ENCODE data around the gene PRPF18. TPM values are rescaled to one million over a fixed set of nuclear protein-coding genes. Genes with fewer than 3 reads are reported as not detected.

Gene PRPF18
- total RNA-seq, 1 donor from 2014 or later, result 22.9 TPM

DNA sequence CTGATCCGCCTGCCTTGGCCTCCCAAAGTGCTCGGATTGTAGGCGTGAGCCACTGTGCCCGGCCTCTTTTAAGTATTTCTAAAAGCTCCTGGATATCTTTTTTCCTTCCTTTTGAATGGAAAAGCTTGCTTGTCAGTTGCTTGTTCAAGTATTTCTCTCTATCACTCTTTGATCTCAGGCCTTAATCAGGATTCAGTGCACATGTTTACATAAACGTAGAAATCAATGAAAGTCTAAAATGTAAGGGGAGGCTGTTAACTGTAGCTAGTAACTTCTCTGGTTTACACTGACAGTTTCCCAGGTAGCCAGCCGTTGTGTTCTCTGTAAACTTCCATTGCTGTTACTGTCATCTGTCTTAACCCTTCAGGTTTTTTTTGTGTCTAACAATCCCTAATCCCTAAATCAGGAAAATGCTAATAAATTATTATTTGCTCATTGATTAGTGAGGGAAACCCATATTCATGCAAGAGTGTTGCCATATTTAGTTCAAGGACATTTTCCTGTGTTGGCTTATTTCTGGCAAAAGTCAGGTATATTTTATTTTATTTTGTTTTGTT lies 1.5 kb upstream of the PRPF18 start:
- peaks cover 7% of the 10 kb centered on the region for H3K36me3 Mint-ChIP-seq (ENCODE audit: low read depth)
- H3K9me3 Mint-ChIP-seq, result no peaks in the 10 kb centered on the region
- DNase-seq (ENCODE audit: low spot score), result no peak
- H3K4me3 Mint-ChIP-seq (ENCODE audit: low read depth), result no peak overlapping the region
- peaks cover 20% of the 10 kb centered on the region for H3K4me1 Mint-ChIP-seq (ENCODE audit: low read depth)
- H3K27me3 Mint-ChIP-seq (ENCODE audit: low read depth), result peaks cover 10% of the 10 kb centered on the region
- no peak overlapping the region for H3K27ac Mint-ChIP-seq
- intact Hi-C loops (cut with micrococcal nuclease), result no loop called here

DNA sequence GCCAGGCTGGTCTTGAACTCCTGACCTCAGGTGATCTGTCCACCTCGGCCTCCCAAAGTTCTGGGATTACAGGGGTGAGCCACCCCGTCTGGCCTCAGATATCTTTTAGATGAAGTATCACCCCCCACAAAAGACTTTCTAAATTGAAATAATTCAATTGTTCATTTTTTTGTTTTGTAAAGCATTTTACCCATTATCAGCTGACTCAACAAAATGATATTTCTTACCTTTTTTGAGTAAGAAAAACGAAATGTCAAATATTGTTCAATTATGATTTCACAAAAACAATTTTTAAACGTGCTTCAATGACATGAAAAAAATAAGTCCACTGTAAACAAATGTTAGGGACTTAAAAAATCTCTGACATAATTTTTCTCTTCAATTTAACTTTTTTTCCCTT lies 822 bp upstream of the PRPF18 start:
- Mint-ChIP-seq H3K9me3 (no peaks in the 10 kb centered on the region), H3K4me1 (ENCODE audit: low read depth) (peaks cover 20% of the 10 kb centered on the region), H3K36me3 (ENCODE audit: low read depth) (peaks cover 7% of the 10 kb centered on the region), H3K27ac (no peak overlapping the region), H3K27me3 (ENCODE audit: low read depth) (peaks cover 8% of the 10 kb centered on the region), H3K4me3 (ENCODE audit: low read depth) (peak overlapping the region; percentile 21)
- intact Hi-C loops (cut with micrococcal nuclease), result loop anchor here (2.0 kb wide), 2 partner anchors 193 to 235 kb away; no protein-coding TSS in a partner anchor
- no peak for DNase-seq (ENCODE audit: low spot score)

DNA sequence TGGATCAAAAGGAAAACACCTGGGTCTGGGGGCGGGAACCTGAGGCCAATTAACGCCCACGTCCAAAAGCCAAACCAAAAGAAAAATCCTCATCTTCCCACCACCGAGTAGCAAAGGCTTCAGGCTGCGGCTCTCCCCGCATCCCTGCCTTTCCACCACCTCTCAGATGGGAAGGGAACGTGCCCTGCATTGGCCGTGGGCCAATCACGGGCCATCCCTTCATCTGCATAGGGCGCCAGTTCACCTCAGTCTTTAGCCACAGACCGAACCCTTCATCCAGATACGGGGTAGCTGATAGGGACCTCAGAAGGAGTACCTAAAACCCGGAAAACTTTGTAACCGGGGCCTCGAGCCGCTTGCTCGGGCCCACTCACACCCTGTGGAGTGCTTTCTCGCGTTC lies 626 bp downstream of the PRPF18 start:
- peaks cover 20% of the 10 kb centered on the region for H3K4me1 Mint-ChIP-seq (ENCODE audit: low read depth)
- no peak for DNase-seq (ENCODE audit: low spot score)

DNA sequence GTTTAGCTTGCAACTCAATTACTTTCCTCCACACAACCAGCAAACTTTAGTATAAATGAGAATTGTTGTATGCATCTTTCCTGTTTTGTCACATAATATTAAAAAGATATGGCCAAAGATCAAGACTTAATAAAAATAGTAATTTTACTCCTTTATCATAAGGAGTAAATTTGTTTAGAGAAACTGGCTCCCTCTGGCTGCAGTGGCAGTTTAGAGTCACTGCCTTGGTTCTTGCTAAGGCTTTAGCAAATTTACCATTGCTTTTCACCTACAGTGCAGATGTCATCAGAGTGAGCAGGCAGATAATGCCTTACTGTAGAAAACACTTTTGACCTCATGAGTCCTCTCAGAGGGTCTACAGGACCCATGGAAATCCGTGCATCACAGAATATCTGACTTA lies 2.6 kb downstream of the PRPF18 start:
- no peaks in the 10 kb centered on the region for H3K9me3 Mint-ChIP-seq
- H3K4me1 Mint-ChIP-seq (ENCODE audit: low read depth), result peaks cover 20% of the 10 kb centered on the region
- intact Hi-C loops (cut with micrococcal nuclease), result no loop called here
- peaks cover 4% of the 10 kb centered on the region for H3K27me3 Mint-ChIP-seq (ENCODE audit: low read depth)
- no peak for DNase-seq (ENCODE audit: low spot score)
- no peak overlapping the region for H3K27ac Mint-ChIP-seq
- H3K36me3 Mint-ChIP-seq (ENCODE audit: low read depth), result peaks cover 11% of the 10 kb centered on the region
- no peak overlapping the region for H3K4me3 Mint-ChIP-seq (ENCODE audit: low read depth)

More for the DNA sequence above, 626 bp downstream of the PRPF18 start:
- intact Hi-C loops (cut with micrococcal nuclease), result loop anchor here (2.0 kb wide), 2 partner anchors 191 to 237 kb away; no protein-coding TSS in a partner anchor
- Mint-ChIP-seq H3K27me3 (ENCODE audit: low read depth) (peaks cover 6% of the 10 kb centered on the region), H3K36me3 (ENCODE audit: low read depth) (peaks cover 7% of the 10 kb centered on the region), H3K4me3 (ENCODE audit: low read depth) (peak overlapping the region; percentile 100), H3K9me3 (no peaks in the 10 kb centered on the region), H3K27ac (peak overlapping the region; percentile 63)

DNA sequence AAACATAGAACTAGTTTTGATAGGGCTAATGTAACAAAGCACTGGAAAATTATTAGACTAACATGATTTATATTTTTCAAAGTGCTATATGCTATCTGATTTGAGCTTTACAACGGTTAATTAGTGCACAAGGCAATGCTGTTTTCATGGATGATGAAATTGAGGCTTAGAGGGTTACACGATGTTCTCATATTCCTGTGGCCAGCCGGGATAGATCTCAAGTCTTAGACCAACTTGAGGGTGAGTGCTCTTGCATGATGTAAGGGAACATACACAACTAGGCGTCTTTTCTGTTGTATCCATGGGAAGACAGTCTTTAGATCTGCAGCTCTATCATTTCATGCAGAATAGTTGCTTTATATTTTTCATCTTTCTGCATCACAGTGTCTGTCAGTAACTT lies 4.1 kb downstream of the PRPF18 start:
- no peak overlapping the region for H3K27ac Mint-ChIP-seq
- no peak for DNase-seq (ENCODE audit: low spot score)
- H3K9me3 Mint-ChIP-seq, result no peaks in the 10 kb centered on the region
- intact Hi-C loops (cut with micrococcal nuclease), result no loop called here
- H3K4me1 Mint-ChIP-seq (ENCODE audit: low read depth), result peaks cover 20% of the 10 kb centered on the region
- no peaks in the 10 kb centered on the region for H3K27me3 Mint-ChIP-seq (ENCODE audit: low read depth)
- H3K36me3 Mint-ChIP-seq (ENCODE audit: low read depth), result peaks cover 11% of the 10 kb centered on the region
- H3K4me3 Mint-ChIP-seq (ENCODE audit: low read depth), result no peak overlapping the region

DNA sequence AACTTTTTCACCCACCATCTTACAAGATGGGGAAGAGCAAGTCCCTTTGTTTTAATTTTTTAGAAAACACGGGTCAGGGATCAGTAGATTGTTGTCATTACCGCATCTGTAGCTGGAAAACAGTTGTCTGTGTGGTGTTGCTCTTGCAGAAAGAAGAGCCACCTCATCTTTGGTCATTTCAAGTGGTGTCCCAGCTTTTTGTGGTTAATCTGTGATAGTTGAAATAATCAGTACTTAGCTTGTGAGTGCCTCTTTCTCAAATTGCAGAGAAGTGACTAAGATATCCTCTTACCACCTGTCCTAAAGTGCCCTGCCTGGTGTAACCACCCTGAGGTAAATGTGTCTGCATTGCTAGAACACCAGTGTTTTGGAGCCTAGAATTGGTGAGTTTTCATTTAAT lies 5.5 kb downstream of the PRPF18 start:
- peaks cover 13% of the 10 kb centered on the region for H3K4me1 Mint-ChIP-seq (ENCODE audit: low read depth)
- H3K27me3 Mint-ChIP-seq (ENCODE audit: low read depth), result no peaks in the 10 kb centered on the region
- intact Hi-C loops (cut with micrococcal nuclease), result no loop called here
- H3K9me3 Mint-ChIP-seq, result no peaks in the 10 kb centered on the region
- DNase-seq (ENCODE audit: low spot score), result no peak
- no peak overlapping the region for H3K4me3 Mint-ChIP-seq (ENCODE audit: low read depth)
- H3K27ac Mint-ChIP-seq, result no peak overlapping the region
- H3K36me3 Mint-ChIP-seq (ENCODE audit: low read depth), result peaks cover 8% of the 10 kb centered on the region

DNA sequence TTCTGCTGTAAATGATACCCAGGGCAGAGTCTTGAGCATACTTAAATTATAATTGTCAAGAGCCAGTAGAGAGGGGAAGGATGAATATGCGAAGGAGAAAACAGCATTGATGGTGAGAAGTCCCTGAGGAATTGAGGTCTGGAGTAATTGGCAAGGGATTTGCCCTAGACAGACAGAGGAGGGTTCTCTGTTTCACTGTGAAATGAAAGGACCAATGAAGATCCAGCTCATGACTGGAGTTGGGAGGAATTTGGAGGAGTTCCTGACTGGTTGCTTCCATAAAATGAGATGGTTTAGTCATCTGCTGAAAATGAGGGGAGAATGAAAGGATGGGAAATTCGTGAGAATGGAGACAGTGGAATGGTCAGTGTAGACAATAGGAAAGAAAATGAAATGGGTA lies 6.8 kb downstream of the PRPF18 start:
- Mint-ChIP-seq H3K27me3 (ENCODE audit: low read depth) (no peaks in the 10 kb centered on the region), H3K9me3 (no peaks in the 10 kb centered on the region), H3K4me1 (ENCODE audit: low read depth) (peaks cover 10% of the 10 kb centered on the region), H3K27ac (no peak overlapping the region), H3K4me3 (ENCODE audit: low read depth) (no peak overlapping the region), H3K36me3 (ENCODE audit: low read depth) (peaks cover 10% of the 10 kb centered on the region)
- no peak for DNase-seq (ENCODE audit: low spot score)
- intact Hi-C loops (cut with micrococcal nuclease), result no loop called here

DNA sequence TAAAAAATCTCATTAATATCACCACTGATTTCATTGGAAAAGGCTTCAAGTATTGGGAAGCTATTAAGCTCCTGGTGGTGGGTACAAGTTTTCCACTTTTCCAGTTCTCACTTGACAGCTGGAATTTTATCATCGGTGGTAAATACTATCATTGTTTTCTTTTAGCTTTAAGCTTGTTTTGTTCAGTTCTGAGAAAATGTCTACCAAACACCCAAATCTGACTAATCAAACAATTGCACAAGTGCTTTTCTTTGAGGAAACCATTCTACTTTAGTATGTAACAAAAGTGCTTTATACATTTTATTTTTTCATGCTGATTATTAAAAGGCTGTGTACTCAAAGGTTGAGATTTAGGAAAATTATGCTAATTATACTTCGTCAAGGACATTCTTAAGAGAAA lies 7.9 kb downstream of the PRPF18 start:
- no peak for DNase-seq (ENCODE audit: low spot score)
- Mint-ChIP-seq H3K4me3 (ENCODE audit: low read depth) (no peak overlapping the region), H3K9me3 (no peaks in the 10 kb centered on the region), H3K27me3 (ENCODE audit: low read depth) (no peaks in the 10 kb centered on the region), H3K27ac (no peak overlapping the region), H3K4me1 (ENCODE audit: low read depth) (peaks cover 1% of the 10 kb centered on the region), H3K36me3 (ENCODE audit: low read depth) (peaks cover 13% of the 10 kb centered on the region)
- intact Hi-C loops (cut with micrococcal nuclease), result no loop called here

DNA sequence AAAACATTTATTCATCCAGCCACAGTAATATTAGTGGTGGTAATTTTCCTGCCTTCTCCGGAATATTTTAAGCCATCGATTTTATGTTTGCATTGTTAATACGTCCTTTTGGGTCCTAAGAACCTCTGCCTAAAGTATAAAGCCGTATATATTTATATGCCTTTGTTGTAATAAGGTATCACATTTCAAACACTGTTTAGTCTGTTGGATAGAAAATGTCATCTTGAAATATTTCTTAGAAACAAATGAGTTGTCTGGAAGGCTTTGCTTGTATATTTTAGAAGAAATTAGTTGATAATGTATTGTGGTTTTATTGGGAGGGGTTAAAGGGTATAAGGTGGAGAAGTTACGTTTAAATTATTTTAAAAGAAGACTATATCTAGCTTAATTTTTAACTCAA lies 11.1 kb downstream of the PRPF18 start:
- no peaks in the 10 kb centered on the region for H3K27me3 Mint-ChIP-seq (ENCODE audit: low read depth)
- no peak overlapping the region for H3K27ac Mint-ChIP-seq
- no peak overlapping the region for H3K4me3 Mint-ChIP-seq (ENCODE audit: low read depth)

DNA sequence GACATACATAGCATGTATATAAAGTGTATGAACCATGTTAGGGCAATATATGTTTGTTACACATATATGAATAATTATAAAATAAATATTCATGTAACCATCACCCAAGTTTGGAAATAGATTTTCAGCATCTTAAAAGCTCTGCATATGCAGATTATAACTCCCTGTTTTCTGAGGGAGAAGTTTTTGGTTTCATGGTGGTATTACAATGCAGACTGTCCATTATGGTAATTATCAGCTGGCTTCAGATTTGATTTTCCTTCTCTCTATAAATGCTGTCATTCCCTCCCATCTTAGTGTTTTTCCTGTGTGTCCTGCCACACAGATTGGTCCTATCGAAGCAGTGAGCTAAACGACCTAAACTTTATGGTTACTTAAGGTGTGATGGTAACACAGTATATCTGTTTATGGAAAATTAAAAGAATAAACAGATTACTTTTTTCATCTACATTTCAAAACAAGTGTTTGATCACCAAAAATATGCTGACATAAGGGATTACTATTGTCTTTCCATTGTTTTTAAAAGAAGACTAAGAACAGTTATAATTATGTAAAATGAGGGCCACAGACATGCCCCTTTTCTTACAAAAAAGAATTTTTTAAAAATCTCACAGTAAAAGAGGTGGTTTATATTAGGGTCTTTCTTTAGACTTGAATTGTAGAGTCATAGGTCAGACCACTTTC lies 17.7 kb downstream of the PRPF18 start:
- intact Hi-C loops (cut with micrococcal nuclease), result no loop called here
- Mint-ChIP-seq H3K4me1 (ENCODE audit: low read depth) (no peaks in the 10 kb centered on the region), H3K27ac (no peak overlapping the region), H3K27me3 (ENCODE audit: low read depth) (no peaks in the 10 kb centered on the region), H3K36me3 (ENCODE audit: low read depth) (peaks cover 27% of the 10 kb centered on the region), H3K4me3 (ENCODE audit: low read depth) (no peak overlapping the region), H3K9me3 (no peaks in the 10 kb centered on the region)
- DNase-seq (ENCODE audit: low spot score), result no peak

More for the DNA sequence above, 11.1 kb downstream of the PRPF18 start:
- no peak for DNase-seq (ENCODE audit: low spot score)
- Mint-ChIP-seq H3K36me3 (ENCODE audit: low read depth) (peaks cover 22% of the 10 kb centered on the region), H3K9me3 (no peaks in the 10 kb centered on the region), H3K4me1 (ENCODE audit: low read depth) (no peaks in the 10 kb centered on the region)
- intact Hi-C loops (cut with micrococcal nuclease), result no loop called here

DNA sequence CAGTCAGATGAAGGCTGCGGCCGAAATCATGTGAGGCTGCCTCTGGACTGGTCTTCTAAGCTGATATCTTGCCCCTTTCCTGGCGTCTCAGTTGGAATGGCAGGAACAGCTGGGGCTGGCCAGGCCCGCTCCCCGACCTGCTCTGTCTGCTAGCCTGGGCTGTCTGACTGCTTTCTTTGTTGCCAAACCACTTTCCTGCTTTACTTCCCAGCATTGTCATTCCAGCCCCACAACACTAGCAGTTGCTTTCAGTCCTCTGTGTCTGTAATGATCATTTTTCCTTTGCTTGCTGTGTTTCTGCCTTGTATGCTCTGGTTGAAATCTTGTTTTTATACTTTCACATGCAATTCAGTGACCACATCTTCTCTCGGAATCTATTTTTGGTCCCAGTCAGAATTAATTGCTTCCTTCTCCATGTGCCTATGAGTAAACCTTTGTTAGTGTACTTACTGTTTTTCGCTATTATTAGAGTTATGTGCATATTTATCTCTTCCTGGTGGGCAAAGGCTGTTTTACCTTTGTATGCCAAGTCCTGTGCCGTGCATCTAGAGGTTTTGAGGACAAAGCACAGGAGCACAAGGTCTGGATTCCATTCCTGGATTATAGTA lies 21.6 kb downstream of the PRPF18 start:
- DNase-seq (ENCODE audit: low spot score), result no peak
- Mint-ChIP-seq H3K9me3 (no peaks in the 10 kb centered on the region), H3K27ac (no peak overlapping the region), H3K4me1 (ENCODE audit: low read depth) (no peaks in the 10 kb centered on the region), H3K4me3 (ENCODE audit: low read depth) (no peak overlapping the region), H3K27me3 (ENCODE audit: low read depth) (no peaks in the 10 kb centered on the region), H3K36me3 (ENCODE audit: low read depth) (peaks cover 37% of the 10 kb centered on the region)
- intact Hi-C loops (cut with micrococcal nuclease), result no loop called here

DNA sequence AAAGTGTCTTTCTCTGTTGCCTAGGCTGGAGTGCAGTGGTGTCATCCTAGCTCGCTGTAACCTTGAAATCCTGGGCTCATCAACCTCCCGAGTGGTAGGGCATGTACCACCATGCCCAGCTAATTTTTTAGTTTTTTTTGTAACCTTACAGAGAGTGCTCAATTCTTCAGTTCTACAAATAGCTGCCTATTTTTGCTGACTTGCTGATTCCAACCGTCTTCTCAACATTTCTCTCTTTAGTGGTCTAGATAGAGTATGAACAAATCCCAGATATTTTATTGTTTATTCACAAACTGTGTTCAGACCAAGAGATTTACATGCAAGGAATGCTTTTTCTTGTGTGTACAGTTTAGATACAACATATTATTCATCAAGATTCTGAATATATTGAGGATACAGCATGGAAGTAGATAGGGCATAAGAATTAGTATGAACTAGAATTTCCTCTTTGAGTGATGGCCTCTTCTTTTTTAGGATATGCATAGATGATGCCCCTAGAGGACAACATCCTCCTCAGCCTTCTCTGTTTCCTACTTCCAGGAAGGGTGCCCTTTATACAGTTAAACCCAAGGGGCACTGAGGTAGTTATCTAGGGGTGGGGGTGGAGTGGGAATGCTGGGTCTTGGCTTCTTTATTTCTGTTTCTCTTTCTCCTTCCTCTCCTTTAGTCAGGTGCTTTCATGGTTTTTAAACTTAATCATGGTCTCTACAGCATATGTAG lies 26.0 kb downstream of the PRPF18 start:
- intact Hi-C loops (cut with micrococcal nuclease), result no loop called here
- Mint-ChIP-seq H3K4me1 (ENCODE audit: low read depth) (no peaks in the 10 kb centered on the region), H3K36me3 (ENCODE audit: low read depth) (peaks cover 48% of the 10 kb centered on the region), H3K27ac (no peak overlapping the region), H3K27me3 (ENCODE audit: low read depth) (no peaks in the 10 kb centered on the region), H3K4me3 (ENCODE audit: low read depth) (no peak overlapping the region), H3K9me3 (no peaks in the 10 kb centered on the region)
- DNase-seq (ENCODE audit: low spot score), result no peak

DNA sequence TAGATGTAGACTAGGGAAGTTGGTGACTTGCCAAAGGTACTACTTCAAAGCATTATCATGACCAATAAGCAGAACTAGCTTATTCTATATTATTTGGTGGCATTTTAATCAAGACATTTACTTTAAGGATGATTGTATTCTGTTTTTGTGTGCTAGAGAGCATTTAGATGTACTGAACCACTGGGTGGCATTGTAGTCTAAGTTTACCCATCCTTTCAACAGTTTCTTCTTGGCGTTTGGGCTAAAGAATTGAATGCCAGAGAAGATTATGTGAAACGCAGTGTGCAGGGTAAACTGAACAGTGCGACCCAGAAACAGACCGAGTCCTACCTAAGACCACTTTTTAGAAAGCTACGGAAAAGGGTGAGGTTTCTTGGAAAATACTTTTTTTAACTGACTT lies 26.8 kb downstream of the PRPF18 start:
- no peaks in the 10 kb centered on the region for H3K27me3 Mint-ChIP-seq (ENCODE audit: low read depth)
- DNase-seq (ENCODE audit: low spot score), result no peak
- H3K27ac Mint-ChIP-seq, result no peak overlapping the region
- H3K4me3 Mint-ChIP-seq (ENCODE audit: low read depth), result no peak overlapping the region
- intact Hi-C loops (cut with micrococcal nuclease), result no loop called here
- H3K36me3 Mint-ChIP-seq (ENCODE audit: low read depth), result peaks cover 53% of the 10 kb centered on the region
- no peaks in the 10 kb centered on the region for H3K9me3 Mint-ChIP-seq
- H3K4me1 Mint-ChIP-seq (ENCODE audit: low read depth), result no peaks in the 10 kb centered on the region
